Fibroblast of gingiva (primary cell): ENCODE results near the gene TLR10.
"Not testable (repeated sequence)": the region's sequence is repeated elsewhere in the genome, so short reads cannot be mapped to it uniquely, and the experiment has no call there.

Experiments
- DNase-seq: peaks from one replicate; pipeline ENCODE4 v3.0.0-alpha.2; 2011; ENCODE audit warnings: low read depth

TLR10 gene, protein sequence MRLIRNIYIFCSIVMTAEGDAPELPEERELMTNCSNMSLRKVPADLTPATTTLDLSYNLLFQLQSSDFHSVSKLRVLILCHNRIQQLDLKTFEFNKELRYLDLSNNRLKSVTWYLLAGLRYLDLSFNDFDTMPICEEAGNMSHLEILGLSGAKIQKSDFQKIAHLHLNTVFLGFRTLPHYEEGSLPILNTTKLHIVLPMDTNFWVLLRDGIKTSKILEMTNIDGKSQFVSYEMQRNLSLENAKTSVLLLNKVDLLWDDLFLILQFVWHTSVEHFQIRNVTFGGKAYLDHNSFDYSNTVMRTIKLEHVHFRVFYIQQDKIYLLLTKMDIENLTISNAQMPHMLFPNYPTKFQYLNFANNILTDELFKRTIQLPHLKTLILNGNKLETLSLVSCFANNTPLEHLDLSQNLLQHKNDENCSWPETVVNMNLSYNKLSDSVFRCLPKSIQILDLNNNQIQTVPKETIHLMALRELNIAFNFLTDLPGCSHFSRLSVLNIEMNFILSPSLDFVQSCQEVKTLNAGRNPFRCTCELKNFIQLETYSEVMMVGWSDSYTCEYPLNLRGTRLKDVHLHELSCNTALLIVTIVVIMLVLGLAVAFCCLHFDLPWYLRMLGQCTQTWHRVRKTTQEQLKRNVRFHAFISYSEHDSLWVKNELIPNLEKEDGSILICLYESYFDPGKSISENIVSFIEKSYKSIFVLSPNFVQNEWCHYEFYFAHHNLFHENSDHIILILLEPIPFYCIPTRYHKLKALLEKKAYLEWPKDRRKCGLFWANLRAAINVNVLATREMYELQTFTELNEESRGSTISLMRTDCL

GRCh38 chr4:38782452-38783108 lies at the start of gene TLR10:
Gene TLR10, minus strand, starts transcription at chr4:38782990. Its CDS starts 7,400 bp downstream, at chr4:38775590.
- peak; percentile 21 for DNase-seq

DNA sequence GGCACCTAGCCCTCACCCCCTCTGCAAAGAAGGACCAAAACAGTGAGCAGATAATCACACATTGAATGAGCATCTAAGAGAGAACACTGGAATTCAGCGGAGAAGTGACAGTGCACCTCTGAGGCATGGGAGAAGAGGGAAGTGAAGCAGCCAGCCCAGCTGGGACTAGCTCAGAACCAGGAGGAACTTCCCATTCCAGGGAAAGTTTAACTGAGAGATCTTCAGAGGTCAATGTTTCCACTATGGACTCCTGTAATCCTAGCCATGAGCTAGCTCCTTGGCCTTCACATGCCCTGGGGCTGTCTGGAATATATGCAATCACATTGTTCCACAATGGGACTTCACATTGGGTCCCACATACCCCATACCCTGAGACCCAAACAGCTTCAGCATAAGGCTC lies 49.4 kb upstream of the TLR10 start:
- no peak for DNase-seq

DNA sequence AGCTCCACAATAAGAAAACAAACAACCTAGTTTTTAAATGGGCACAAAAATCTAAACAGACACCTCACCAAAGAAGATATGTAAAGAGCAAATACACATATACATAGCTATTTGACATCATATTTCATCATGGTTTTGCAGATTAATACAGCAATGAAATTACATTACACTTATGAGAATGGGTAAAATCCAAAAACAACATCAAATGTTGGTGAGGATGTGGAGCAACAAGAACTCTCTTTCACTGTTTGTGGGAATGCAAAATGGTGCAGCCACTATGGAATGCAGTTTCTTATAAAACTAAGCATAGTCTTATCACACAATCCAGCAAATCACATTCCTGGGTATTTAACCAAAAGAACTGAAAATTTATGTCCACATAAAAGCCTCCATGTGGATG lies 48.9 kb upstream of the TLR10 start:
- peak; percentile 29 for DNase-seq

DNA sequence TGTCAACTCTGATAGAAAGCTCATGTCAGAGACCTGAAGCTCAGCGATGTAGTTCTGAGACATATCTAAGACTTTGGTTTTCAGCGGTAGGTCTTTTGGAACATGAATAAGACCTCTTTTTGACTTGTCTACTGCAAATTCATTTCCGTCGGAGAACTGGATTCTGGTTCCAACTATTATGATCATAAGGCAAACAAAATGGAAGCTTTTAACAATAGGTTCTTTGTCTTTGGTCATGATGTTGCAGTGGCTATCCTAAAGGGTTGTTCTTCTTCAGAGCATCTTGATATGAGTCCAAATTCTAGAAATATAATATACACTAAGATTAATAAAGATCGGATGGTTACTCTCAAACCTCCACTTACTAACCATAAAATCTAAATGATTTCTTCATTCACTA lies 46.4 kb upstream of the TLR10 start:
- DNase-seq, result no peak

- DNase-seq, result no peak
Measured at GRCh38 chr4:38823766-38824165, 41.0 kb upstream of the TLR10 start.

DNA sequence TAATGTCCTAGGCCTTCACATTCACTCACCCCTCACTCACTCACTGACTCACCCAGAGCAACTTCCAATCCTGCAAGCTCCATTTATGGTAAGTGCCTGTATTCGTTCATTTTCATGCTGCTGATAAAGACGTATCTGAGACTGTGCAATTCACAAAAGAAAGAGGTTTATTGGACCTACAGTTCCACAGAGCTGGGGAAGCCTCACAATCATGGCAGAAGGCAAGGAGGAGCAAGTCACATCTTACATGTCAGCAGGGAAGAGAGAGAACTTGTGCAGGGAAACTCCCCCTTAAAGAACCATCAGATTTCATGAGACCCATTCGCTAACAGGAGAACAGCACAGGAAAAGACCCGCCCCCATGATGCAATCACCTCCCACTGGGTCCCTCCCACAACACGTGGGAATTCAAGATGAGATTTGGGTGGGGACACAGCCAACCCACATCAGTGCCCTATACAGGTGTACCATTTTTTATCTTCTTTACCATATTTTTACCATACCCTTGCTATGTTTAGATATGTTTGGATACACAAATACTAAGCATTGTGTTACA lies 40.0 kb upstream of the TLR10 start:
- no peak for DNase-seq

- DNase-seq, result no peak
Measured at GRCh38 chr4:38821739-38822138, 38.9 kb upstream of the TLR10 start.

- no peak for DNase-seq
Measured at GRCh38 chr4:38820329-38821061, 37.7 kb upstream of the TLR10 start.

- no peak for DNase-seq
Measured at GRCh38 chr4:38819569-38819968, 36.8 kb upstream of the TLR10 start.

DNA sequence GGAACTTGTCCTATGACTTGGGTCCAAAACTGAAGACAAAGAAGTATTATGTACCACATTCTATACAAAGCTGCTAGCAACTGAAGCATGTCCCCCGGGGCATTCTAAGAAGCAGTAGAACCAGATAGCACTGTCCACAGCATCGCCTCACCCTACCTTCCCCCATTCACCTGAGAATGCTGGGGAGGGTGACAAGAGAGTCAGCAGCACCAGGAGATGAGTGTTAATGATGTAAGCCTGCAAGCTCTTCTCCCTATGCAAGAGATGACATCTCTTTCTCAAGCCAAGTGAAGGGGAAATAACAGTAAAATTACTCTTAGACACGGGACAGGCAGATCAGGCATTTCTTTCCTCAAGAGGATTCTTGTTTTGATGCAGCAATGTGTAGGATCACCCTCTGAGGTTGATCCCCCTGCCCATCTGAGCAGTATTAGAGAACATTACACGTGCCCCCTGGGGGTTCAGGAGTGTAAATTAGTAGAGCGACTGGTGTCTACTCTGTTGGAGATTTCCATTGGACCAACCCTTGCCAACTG lies 35.7 kb upstream of the TLR10 start:
- no peak for DNase-seq

DNA sequence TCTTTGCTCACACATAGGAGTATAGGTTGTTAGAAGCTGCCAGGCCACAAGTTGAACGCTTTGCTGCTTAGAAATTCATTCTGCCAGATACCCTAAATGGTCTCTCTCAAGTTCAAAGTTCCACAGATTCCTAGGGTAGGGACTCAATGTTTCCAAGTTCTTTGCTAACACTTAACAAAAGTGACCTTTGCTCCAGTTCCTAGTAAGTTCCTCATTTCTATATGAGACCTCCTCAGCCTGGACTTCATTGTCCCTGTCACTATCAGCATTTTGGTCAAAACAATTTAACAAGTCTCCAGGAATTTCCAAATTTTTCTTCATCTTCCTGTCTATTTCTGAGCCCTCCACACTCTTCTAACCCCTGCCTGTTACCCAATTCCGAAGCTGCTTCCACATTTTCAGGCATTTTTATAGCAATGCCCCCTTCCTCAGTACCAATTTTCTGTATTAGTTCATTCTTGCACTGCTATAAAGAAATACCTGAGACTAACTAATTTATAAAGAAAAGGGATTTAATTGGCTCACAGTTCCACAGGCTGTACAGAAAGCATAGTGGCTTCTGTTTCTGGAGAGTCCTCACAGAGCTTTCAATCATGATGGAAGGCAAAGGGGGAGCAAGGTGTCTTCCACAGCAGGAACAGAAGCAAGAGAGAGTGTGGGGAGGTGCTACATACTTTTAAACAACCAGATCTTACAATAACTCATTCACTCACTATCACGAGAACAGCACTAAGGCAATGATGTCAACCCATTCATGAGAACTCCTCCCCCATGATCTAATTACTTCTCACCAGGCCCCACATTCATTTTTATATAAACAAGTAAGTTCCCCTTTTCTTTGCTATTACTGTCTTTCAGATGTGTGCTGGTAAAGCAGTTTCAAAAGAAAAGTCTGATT lies 33.3 kb upstream of the TLR10 start:
- DNase-seq, result no peak

- DNase-seq, result no peak
Measured at GRCh38 chr4:38814386-38814785, 31.6 kb upstream of the TLR10 start.

- DNase-seq, result no peak
Measured at GRCh38 chr4:38811297-38811696, 28.5 kb upstream of the TLR10 start.

GRCh38 chr4:38807462-38807861 lies 24.7 kb upstream of the TLR10 start:
- DNase-seq, result not testable (repeated sequence)

GRCh38 chr4:38806251-38806650 lies 23.5 kb upstream of the TLR10 start:
- not testable (repeated sequence) for DNase-seq

DNA sequence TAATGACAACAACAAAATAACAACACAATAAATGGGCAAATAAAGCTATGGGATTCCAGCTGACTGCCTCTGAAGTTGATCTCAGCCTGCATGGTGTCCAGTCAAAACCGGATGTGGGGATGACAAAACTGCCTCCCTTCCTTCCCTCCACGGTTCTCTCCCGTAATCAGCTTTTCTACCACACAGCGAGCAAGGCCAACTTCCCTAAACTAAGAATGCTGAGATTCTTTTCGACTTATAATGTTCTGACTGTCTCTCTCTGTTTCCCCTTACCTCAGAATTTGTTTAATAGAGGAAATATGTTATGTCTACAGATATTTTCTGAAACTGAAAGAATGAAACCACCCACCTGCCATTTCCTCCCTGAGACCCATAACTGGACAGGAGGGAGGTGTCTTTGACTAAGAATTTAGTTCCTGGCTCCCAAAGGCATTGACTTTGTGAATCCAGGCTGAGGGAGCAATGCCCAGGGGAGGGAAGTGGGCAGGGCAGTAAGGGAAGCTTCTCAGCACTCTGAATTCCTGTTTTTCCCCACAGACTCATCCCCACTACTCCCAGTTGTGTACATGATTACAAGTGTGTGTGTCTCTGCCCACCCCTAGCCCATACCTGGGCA lies 22.8 kb upstream of the TLR10 start:
- no peak for DNase-seq

DNA sequence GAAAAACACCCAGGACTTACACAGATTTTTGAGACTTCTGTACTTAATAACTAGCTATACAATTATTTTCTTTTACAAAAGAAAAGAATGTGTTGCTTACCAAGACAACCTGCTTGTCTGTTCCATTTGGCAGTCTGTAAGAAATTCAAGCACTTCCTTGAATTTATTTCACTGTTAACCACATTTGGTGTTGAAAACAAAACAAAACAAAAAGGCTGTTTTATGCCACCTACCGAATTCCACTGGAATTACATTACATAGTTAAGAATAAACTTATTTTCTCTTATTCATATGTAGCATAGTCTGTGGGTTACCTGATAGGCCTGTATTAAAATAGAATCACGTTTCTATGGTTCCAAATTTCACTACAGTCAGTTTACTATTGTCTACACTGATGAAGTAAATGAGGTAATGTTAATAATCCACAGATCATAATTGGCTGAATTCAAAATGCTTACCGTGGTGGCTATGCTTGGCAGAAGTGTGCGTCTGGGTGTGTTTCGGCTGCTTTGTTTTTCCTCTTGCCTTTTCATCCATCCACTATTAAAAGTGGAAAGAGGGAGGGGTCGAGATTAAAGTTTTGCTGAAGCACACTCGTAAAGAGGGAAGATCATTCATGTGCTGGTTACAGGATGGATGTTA lies 22.0 kb upstream of the TLR10 start, which contains the start of gene TLR1:
TSS of gene TLR1 (minus strand) at position 138 of the 642 bp plus-strand sequence. CDS start 5,960 bp downstream, outside the sequence.
- DNase-seq, result peak; percentile 66

- DNase-seq, result no peak
Measured at GRCh38 chr4:38803833-38804653, 21.3 kb upstream of the TLR10 start.
